ENCODE data around the gene DHX30. TPM values are rescaled to one million over a fixed set of nuclear protein-coding genes. Genes with fewer than 3 reads are reported as not detected.

The DHX30 gene
- total and polyA plus RNA-seq, 9 of the 15 experiments (the other 6 are each of a cell fraction or from before 2014, with no cell fraction given) = 12.3 to 158 (median 79.0) TPM

GRCh38 chr3:47781685-47782445 is 21.1 kb upstream of the DHX30 start, which contains the start of gene SMARCC1 (continued):
- TF ChIP-seq RCOR1 (IDR thresholded peaks at IDR 0.05; ENCODE audit: borderline replicate concordance in 1 of 2, low read depth in 2 of 2, low read length in 2 of 2) = 0 out of 4 replicates have a peak, but pooled peaks of 1 of the 2 experiments have one; percentile 50
- no peak for TF ChIP-seq RHOXF2B (CRISPR knock-in tag; conservative IDR thresholded peaks at IDR 0.05)
- 0 out of 2 replicates have a peak, but pooled peaks have one; percentile 58 for TF ChIP-seq HDGF (IDR thresholded peaks at IDR 0.05)
- TF ChIP-seq, protein P1, sequence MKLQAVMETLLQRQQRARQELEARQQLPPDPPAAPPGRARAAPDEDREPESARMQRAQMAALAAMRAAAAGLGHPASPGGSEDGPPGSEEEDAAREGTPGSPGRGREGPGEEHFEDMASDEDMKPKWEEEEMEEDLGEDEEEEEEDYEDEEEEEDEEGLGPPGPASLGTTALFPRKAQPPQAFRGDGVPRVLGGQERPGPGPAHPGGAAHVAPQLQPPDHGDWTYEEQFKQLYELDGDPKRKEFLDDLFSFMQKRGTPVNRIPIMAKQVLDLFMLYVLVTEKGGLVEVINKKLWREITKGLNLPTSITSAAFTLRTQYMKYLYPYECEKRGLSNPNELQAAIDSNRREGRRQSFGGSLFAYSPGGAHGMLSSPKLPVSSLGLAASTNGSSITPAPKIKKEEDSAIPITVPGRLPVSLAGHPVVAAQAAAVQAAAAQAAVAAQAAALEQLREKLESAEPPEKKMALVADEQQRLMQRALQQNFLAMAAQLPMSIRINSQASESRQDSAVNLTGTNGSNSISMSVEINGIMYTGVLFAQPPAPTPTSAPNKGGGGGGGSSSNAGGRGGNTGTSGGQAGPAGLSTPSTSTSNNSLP (IDR thresholded peaks at IDR 0.05; ENCODE audit: borderline replicate concordance, low read depth, low read length) = no peak
- TF ChIP-seq TRIM28 (IDR thresholded peaks at IDR 0.05) = no peak; the same call in 1 of the 2 replicates
- no peak for TF ChIP-seq STAT5A (IDR thresholded peaks at IDR 0.05; ENCODE audit: borderline replicate concordance, low read length)
- TF ChIP-seq NFIC (IDR thresholded peaks at IDR 0.05) = peak; percentile 41; the same call in 1 of the 2 replicates
- peak; percentile 80 for TF ChIP-seq L3MBTL2 (IDR thresholded peaks at IDR 0.05)
- TF ChIP-seq PRMT5 (CRISPR knock-in tag; IDR thresholded peaks at IDR 0.05) = peak; percentile 75; the same call in 1 of the 2 replicates
- TF ChIP-seq MLLT1 (IDR thresholded peaks at IDR 0.05) = peak in 1 of 2 experiments; percentile 85; a peak in 2 of 4 replicates
- peak; percentile 78 for TF ChIP-seq TAF9B (IDR thresholded peaks at IDR 0.05; ENCODE audit: partially characterized antibody)
- peak in 1 of 2 experiments; percentile 63; a peak in 1 of 3 replicates for TF ChIP-seq CBX3 (IDR thresholded peaks at IDR 0.05; ENCODE audit: borderline replicate concordance in 1 of 2, low read length in 2 of 2)
- TF ChIP-seq HMG20A (CRISPR knock-in tag; conservative IDR thresholded peaks at IDR 0.05) = no peak
- peak; percentile 25; the same call in 1 of the 2 replicates for TF ChIP-seq ZNF12 (CRISPR knock-in tag; IDR thresholded peaks at IDR 0.05)
- TF ChIP-seq ZKSCAN3 (CRISPR knock-in tag; IDR thresholded peaks at IDR 0.05) = no peak
- peak; percentile 84 for TF ChIP-seq ZBED1 (IDR thresholded peaks at IDR 0.05)
- TF ChIP-seq KAT2B (IDR thresholded peaks at IDR 0.05; ENCODE audit: low read depth, low read length) = no peak
- no peak for TF ChIP-seq ZNF655 (CRISPR knock-in tag; IDR thresholded peaks at IDR 0.05)
- TF ChIP-seq GATAD2B (IDR thresholded peaks at IDR 0.05; ENCODE audit: borderline replicate concordance) = peak; percentile 91; the same call in 1 of the 2 replicates
